Psoas muscle (tissue), 8 donors: ENCODE measurements around the gene EXD2. TPM values are rescaled to one million over a fixed set of nuclear protein-coding genes. Genes with fewer than 3 reads are reported as not detected.
A peak's percentile ranks its signal among the peaks of the same experiment; 100 is the strongest.

Source experiments
- ATAC-seq, 4 donors: fragments of 200-7000 bp; cut with Tn5 transposase; one replicate each; pipeline ENCODE4 v1.9.1; 2020; ENCODE audit warnings: moderate library complexity in 3 of 4, mild to moderate bottlenecking in 2 of 4
- DNase-seq, 2 donors: peaks; one replicate each; pipeline ENCODE4 v3.0.0-alpha.2; 2020
- H3K27ac ChIP-seq: fragments of 200-600 bp; one replicate; pipeline ENCODE4 v1.8.0; 2022
- H3K27me3 ChIP-seq, 3 donors: fragments of 200-600 bp in 1 of 3; one replicate each; pipeline versions ENCODE4 v1.6.1 to v1.8.0; 2013 to 2022; ENCODE audit warnings: low read length in 2 of 3, mild to moderate bottlenecking in 2 of 3, moderate library complexity in 1 of 3; ENCODE audit not compliant: insufficient read depth in 3 of 3
- H3K36me3 ChIP-seq, 2 donors: fragments of 200-600 bp in 1 of 2; one replicate each; pipeline versions ENCODE4 v1.6.1 to v1.8.0; 2013 to 2022; ENCODE audit warnings: low read depth in 1 of 2, mild to moderate bottlenecking in 1 of 2, moderate library complexity in 1 of 2; ENCODE audit not compliant: insufficient read depth in 1 of 2
- H3K4me1 ChIP-seq: fragments of 200-600 bp; one replicate; pipeline ENCODE4 v1.8.0; 2022
- H3K4me3 ChIP-seq: fragments of 200-600 bp; one replicate; pipeline ENCODE4 v1.8.0; 2022; ENCODE audit warnings: mild to moderate bottlenecking
- H3K9me3 ChIP-seq: fragments of 200-600 bp; one replicate; pipeline ENCODE4 v1.8.0; 2022
- WGBS, 3 donors: extraction: QIAGEN DNeasy Blood & Tissue Kit; methylation state at CpG; one replicate each; pipeline versions ENCODE4 v1.1.6 to v1.1.7; 2013; 5-methylcytosine and 5-hydroxymethylcytosine counted together
- intact Hi-C, 2 donors: fragments of 100-400 bp; cut with DNase I; formaldehyde crosslinking; loops; one replicate each; pipeline versions ENCODE4 v1.11.0 to v1.14.2; 2022
- polyA plus RNA-seq, 3 donors: library from polyadenylated mRNA; stranded (reverse); fragments of 200-250 nt; gene quantifications; one replicate each; pipeline ENCODE4 v1.2.3, GENCODE V29; 2013
- total RNA-seq, 4 donors: library from RNA; stranded (reverse); fragmentation: NEBNext Ultra II Directional in 2 of 4; extraction: Animal tissue kit (Norgen Biotek cat#: 25700) in 2 of 4; gene quantifications; one replicate each; pipeline versions ENCODE4 v1.2.1 to v1.2.4, GENCODE V29; 2021 to 2023
- TF ChIP-seq, protein P1 (sequence below): fragments of 200-600 bp; IDR thresholded peaks from one replicate; pipeline ENCODE4 v1.8.0; 2022; ENCODE audit warnings: antibody characterized with exemption
- donor health status: healthy with polysubstance abuse.
- donor health status: DM: no; HTN: no; CAD: no; lungs with moderate emphysema.
- donor health status: Bipolar disorder and iron deficiency.
- donor health status: healthy.
- donor health status: DM: yes; HTN: yes; CAD: no.
- donor health status: DM: no; HTN: no; CAD: no.
- donor health status: DM: no; HTN: no; CAD: no.
- donor health status: DM: yes; HTN: yes; CAD: no.

Gene EXD2
- total and polyA plus RNA-seq, 7 donors: 6.8 to 17.3 (median 12.6) TPM

DNA sequence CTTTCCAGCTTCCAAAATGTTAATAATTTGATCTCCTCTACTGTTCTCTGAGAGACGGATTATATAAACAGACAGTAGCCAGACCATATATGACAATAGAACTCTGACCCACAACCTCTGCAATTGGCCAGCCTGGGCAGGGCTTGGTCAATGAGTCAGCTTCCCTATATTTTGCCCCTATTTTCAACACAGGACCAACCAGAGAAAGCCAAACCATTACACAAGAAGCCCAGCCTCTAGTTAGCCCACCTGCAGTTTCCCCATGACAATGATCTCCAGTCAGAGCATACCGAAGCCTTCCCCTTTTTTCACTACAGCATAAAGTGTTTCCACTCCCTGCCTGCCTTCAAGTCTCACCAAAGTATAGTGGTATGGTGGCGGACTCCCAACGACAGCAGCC lies 7.6 kb upstream of the EXD2 start:
- 64 to 76% (median 68%) methylated on average over 4 of the region's 4 CpGs for WGBS, 3 donors
- H3K27ac ChIP-seq: no peak overlapping the region
- ATAC-seq (no peak), DNase-seq (no peak)
- H3K9me3 ChIP-seq: no peaks in the 10 kb centered on the region
- TF ChIP-seq, protein P1, sequence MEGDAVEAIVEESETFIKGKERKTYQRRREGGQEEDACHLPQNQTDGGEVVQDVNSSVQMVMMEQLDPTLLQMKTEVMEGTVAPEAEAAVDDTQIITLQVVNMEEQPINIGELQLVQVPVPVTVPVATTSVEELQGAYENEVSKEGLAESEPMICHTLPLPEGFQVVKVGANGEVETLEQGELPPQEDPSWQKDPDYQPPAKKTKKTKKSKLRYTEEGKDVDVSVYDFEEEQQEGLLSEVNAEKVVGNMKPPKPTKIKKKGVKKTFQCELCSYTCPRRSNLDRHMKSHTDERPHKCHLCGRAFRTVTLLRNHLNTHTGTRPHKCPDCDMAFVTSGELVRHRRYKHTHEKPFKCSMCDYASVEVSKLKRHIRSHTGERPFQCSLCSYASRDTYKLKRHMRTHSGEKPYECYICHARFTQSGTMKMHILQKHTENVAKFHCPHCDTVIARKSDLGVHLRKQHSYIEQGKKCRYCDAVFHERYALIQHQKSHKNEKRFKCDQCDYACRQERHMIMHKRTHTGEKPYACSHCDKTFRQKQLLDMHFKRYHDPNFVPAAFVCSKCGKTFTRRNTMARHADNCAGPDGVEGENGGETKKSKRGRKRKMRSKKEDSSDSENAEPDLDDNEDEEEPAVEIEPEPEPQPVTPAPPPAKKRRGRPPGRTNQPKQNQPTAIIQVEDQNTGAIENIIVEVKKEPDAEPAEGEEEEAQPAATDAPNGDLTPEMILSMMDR: no peak
- H3K36me3 ChIP-seq: no peaks in the 10 kb centered on the region
- H3K27me3 ChIP-seq: no peaks in the 10 kb centered on the region
- H3K4me3 ChIP-seq: no peak overlapping the region
- H3K4me1 ChIP-seq: no peaks in the 10 kb centered on the region
- intact Hi-C loops: no loop called here

DNA sequence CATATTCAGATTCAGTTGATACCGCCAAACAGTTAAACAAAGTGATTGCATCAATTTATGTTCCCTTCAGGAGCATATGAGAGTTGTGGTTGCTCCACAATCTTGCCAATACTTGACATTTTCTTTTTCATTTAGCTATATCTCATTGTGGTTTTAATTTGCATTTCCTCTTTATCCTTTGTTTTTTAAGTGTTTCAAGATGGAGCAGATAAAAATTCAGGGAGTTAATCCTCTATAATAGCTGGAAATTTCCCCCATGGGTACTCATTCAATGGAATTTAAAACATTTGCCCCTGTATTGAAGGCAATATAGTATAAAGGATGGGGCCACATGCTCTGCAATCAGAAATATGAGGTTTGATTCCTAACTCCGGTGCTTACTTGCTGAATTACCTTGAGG lies 1.1 kb upstream of the EXD2 start:
- DNase-seq: no peak
- Histone ChIP-seq H3K4me3 (no peak overlapping the region), H3K9me3 (no peaks in the 10 kb centered on the region), H3K27me3 (no peaks in the 10 kb centered on the region), H3K4me1 (peaks cover 9% of the 10 kb centered on the region), H3K36me3 (no peaks in the 10 kb centered on the region), H3K27ac (no peak overlapping the region)
- 91 to 97% (median 96%) methylated on average over 2 of the region's 2 CpGs for WGBS, 3 donors
- no peak for ATAC-seq
- TF ChIP-seq, protein P1: no peak
- intact Hi-C loops: loop anchor here (5.0 kb wide), 1 partner anchor 38 kb away; the partner anchor contains the start of gene DCAF5 (in 2 of the 2)

DNA sequence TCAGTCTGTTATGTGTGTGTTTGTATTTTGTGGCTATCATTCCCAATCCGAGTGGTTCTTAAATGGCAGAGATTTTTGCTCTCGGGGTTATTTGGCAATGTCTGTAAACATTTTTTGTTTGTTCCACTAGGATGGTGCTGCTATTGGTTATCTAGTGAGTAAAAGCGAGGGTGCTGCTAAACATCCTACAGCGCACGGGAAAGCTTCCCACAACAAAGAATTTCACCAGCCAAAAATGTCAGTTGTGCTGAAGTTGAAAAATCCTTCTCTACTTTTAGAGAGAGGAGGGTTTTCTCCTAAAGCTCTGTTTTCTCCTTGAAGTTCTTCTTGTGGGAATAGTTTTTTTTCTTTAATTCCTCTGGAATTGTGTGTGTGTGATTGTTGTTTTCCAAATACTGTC lies 2.4 kb downstream of the EXD2 start:
- Histone ChIP-seq H3K27me3 (no peaks in the 10 kb centered on the region), H3K9me3 (no peaks in the 10 kb centered on the region), H3K27ac (no peak overlapping the region), H3K4me1 (peaks cover 9% of the 10 kb centered on the region), H3K4me3 (no peak overlapping the region), H3K36me3 (no peaks in the 10 kb centered on the region)
- DNase-seq (no peak), ATAC-seq (no peak)
- intact Hi-C loops: loop anchor here (5.0 kb wide), 1 partner anchor 41 kb away; the partner anchor contains the start of gene DCAF5 (in 2 of the 2)
- TF ChIP-seq, protein P1: no peak
- 87 to 90% (median 87%) methylated on average over 5 of the region's 5 CpGs for WGBS, 3 donors

DNA sequence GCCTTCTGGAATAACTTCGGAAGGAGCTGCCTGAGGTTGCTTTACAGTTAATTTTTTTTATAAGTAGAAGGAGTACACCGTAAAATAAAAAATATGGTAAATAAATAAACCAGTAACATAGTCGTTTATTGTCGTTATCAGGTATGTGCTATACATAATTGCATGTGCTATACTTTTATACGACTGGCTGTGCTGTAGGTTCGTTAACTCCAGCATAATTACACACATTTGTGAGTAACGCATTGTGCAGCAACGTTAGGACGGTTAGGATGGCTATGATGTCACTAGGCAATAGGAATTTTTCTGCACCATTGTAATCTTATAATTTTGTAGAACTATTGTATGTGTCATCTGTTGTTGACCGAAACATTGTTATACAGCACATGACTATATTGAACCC lies 8.5 kb downstream of the EXD2 start:
- DNase-seq (no peak), ATAC-seq (no peak)
- Histone ChIP-seq H3K9me3 (no peaks in the 10 kb centered on the region), H3K27ac (no peak overlapping the region), H3K36me3 (peaks cover 0 to 9% of the 10 kb centered on the region in 2 donors), H3K27me3 (no peaks in the 10 kb centered on the region), H3K4me3 (no peak overlapping the region), H3K4me1 (no peaks in the 10 kb centered on the region)
- TF ChIP-seq, protein P1: no peak
- intact Hi-C loops: no loop called here
- 88 to 93% (median 90%) methylated on average over 10 of the region's 10 CpGs for WGBS, 3 donors

DNA sequence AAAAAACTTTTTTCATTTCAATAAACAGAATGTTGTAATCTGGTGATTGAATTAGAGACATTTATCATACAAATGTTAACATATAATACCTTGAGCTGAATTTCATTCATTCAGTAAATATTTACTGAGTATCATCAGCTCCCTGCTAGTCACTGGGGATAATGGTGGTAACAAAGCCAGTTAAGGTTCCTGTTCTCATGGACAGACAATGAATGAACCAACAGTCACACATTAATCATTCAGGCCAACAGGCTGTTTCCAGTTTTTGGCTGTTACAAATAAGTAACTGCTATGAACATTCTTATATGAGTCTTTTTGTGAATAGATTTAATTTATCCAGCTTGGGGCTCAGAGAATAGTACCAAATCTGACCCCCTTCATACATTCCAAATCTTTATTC lies 13.5 kb downstream of the EXD2 start:
- H3K27me3 ChIP-seq: no peaks in the 10 kb centered on the region
- no peaks in the 10 kb centered on the region for H3K9me3 ChIP-seq
- intact Hi-C loops: loop anchor here in 1 of 2 donors (5.0 kb wide), 1 partner anchor 72 kb away; no protein-coding TSS in a partner anchor
- ATAC-seq: peak in 1 of 4 donors; percentile 48
- no peak for DNase-seq
- H3K4me3 ChIP-seq: no peak overlapping the region
- H3K36me3 ChIP-seq: peaks cover under 1 to 16% of the 10 kb centered on the region in 2 donors
- TF ChIP-seq, protein P1: no peak
- no peak overlapping the region for H3K27ac ChIP-seq
- peaks cover 5% of the 10 kb centered on the region for H3K4me1 ChIP-seq
